HG02610 (cell line): ENCODE data around the gene UBE2E2.

Source experiments
- ATAC-seq: cut with Tn5 transposase; IDR thresholded peaks from one replicate; pipeline ENCODE4 v1.9.1; 2021; ENCODE audit warnings: mild to moderate bottlenecking, moderate library complexity; ENCODE audit not compliant: unreplicated experiment

Gene UBE2E2

GRCh38 chr3:23239211-23240068 lies 36.3 kb downstream of the UBE2E2 start:
- ATAC-seq = no peak

- ATAC-seq = no peak
Observed at GRCh38 chr3:23240171-23240785, 37.2 kb downstream of the UBE2E2 start.

GRCh38 chr3:23241256-23241655 lies 38.1 kb downstream of the UBE2E2 start:
- ATAC-seq = no peak

GRCh38 chr3:23242106-23242505 lies 39.0 kb downstream of the UBE2E2 start:
- ATAC-seq = no peak

GRCh38 chr3:23244324-23245041 lies 41.4 kb downstream of the UBE2E2 start:
- ATAC-seq = no peak

- ATAC-seq = no peak
Observed at GRCh38 chr3:23246651-23247050, 43.5 kb downstream of the UBE2E2 start.

GRCh38 chr3:23248594-23249131 lies 45.5 kb downstream of the UBE2E2 start:
- ATAC-seq = no peak

GRCh38 chr3:23249961-23250360 lies 46.8 kb downstream of the UBE2E2 start:
- no peak for ATAC-seq

- no peak for ATAC-seq
Observed at GRCh38 chr3:23252122-23252521, 49.0 kb downstream of the UBE2E2 start.

GRCh38 chr3:23253214-23253613 lies 50.1 kb downstream of the UBE2E2 start:
- ATAC-seq = peak; percentile 88

- ATAC-seq = no peak
Observed at GRCh38 chr3:23254282-23254681, 51.2 kb downstream of the UBE2E2 start.

GRCh38 chr3:23254835-23255234 lies 51.7 kb downstream of the UBE2E2 start:
- no peak for ATAC-seq

GRCh38 chr3:23256741-23257435 lies 53.8 kb downstream of the UBE2E2 start:
- no peak for ATAC-seq

GRCh38 chr3:23258110-23258509 lies 55.0 kb downstream of the UBE2E2 start:
- ATAC-seq = no peak

GRCh38 chr3:23259515-23259914 lies 56.4 kb downstream of the UBE2E2 start:
- ATAC-seq = no peak

- ATAC-seq = no peak
Observed at GRCh38 chr3:23262766-23263165, 59.6 kb downstream of the UBE2E2 start.

GRCh38 chr3:23263796-23264195 lies 60.7 kb downstream of the UBE2E2 start:
- no peak for ATAC-seq

- no peak for ATAC-seq
Observed at GRCh38 chr3:23264413-23264812, 61.3 kb downstream of the UBE2E2 start.

- no peak for ATAC-seq
Observed at GRCh38 chr3:23270423-23270822, 67.3 kb downstream of the UBE2E2 start.

GRCh38 chr3:23271876-23272741 lies 69.0 kb downstream of the UBE2E2 start:
- ATAC-seq = no peak
